SK-N-MC (cell line): ENCODE measurements around the gene LAMC3.

Experiments used
- EZH2 ChIP-seq: fragments of 200-600 bp; sonication (generic); IDR thresholded peaks from one replicate; pipeline ENCODE4 v1.6.1; 2017; ENCODE audit warnings: antibody characterized with exemption
- POLR2AphosphoS5 ChIP-seq: IDR thresholded peaks from 2 replicates; pipeline ENCODE4 v1.6.1; 2012; ENCODE audit warnings: mild to moderate bottlenecking, low read depth, low read length, borderline replicate concordance

DNA sequence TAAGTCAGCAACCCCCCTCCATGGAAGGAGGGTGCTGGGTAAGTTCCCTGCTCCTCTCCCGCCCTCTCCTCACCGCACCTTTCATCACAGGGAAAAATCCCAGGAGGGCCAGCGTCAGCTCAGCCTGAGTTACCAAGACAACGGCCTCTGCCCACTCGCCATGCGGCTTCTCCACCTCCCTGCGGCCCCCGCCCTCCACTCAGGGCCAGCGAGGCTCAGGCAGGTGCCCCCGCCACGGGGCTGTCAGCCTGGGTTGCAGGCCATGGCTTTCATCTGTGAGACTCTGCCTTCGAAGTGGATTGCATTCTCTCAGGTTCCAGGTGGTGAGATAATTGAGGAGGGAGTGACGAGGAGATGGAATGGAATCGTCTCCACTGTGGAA, 27.2 kb upstream of the LAMC3 start:
- TF ChIP-seq POLR2AphosphoS5 (no peak), EZH2 (no peak)
